Ishikawa (cell line): ENCODE results near the gene CRYBB2.

ENCODE experiments used
- EP300 ChIP-seq: IDR thresholded peaks from 2 replicates; pipeline ENCODE4 v1.6.1; 2012; ENCODE audit warnings: borderline replicate concordance
- FOXM1 ChIP-seq: IDR thresholded peaks from 2 replicates; pipeline ENCODE4 v1.6.1; 2012; ENCODE audit warnings: low read depth, borderline replicate concordance
- MAX ChIP-seq: IDR thresholded peaks from 2 replicates; pipeline ENCODE4 v1.6.1; 2012
- TAF1 ChIP-seq: IDR thresholded peaks from 2 replicates; pipeline ENCODE4 v1.6.1; 2012; ENCODE audit warnings: low read depth, mild to moderate bottlenecking
- USF1 ChIP-seq: IDR thresholded peaks from 2 replicates; pipeline ENCODE4 v1.6.1; 2012
- YY1 ChIP-seq: IDR thresholded peaks from 2 replicates; pipeline ENCODE4 v1.6.1; 2012; ENCODE audit warnings: low read depth

DNA sequence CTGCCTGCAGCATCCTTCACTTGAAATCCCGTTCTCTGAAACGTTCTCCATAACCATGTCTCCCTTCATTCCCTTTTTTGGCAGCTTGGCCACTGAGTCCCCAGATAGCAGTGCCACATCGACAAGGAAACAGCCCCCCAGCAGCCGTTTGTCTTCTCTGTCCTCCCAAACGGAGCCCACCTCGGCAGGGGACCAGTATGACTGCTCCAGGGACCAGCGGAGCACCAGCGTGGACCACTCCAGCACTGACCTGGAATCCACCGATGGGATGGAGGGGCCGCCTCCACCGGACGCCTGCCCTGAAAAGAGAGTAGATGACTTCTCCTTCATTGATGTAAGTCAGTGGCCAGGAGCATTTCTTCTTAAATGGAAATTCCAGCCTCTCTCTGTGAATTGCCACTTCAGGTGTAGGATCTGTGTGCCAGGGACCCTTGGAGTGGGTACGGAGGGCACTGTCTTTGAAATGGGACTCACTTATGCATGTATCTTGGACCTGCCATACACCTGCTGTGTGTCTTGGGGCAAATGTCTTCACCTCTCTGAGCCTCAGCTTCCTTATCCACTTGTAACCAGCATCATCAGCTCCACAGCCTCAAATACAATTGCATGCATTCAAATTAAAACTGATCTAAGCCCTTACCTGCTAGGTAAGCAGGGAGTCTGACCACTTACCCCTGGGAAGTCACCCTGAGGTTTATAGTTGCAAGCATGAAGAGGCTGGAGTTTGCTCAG lies 45.1 kb upstream of the CRYBB2 start:
- TF ChIP-seq FOXM1 = no peak
- no peak for TF ChIP-seq EP300
- TF ChIP-seq MAX = no peak
- TF ChIP-seq TAF1 = no peak
- no peak for TF ChIP-seq USF1
- TF ChIP-seq YY1 = no peak
